ENCODE data around the gene PIGU.

DNA sequence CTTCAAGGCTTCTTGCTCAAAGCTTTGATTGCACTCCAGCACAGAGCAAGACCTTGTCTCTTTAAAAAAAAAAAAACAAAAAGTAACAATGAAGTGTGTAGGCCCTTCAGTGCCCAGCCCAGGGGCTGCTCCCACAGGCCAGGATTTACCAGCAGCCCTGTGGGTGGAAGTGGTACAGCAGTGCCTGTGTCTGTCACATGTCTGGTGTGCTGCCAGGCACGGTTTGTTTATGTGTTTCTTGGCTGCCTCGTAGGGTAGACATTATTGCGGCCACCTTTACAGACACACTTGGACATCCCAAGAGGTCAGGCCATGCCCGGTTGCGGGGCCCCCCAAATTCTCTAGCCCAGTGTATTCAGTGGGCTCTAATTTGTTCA lies 148.0 kb downstream of the PIGU start:
- TF ChIP-seq RAD51 (IDR thresholded peaks at IDR 0.05; ENCODE audit: borderline replicate concordance) (no peak), POLR2AphosphoS5 (IDR thresholded peaks at IDR 0.05; ENCODE audit: low read depth, low read length) (no peak), FOXA3 (CRISPR knock-in tag; IDR thresholded peaks at IDR 0.05) (no peak), ZNF12 (CRISPR knock-in tag; IDR thresholded peaks at IDR 0.05) (no peak), DNMT1 (CRISPR knock-in tag; IDR thresholded peaks at IDR 0.05) (no peak), ZNF235 (CRISPR knock-in tag; IDR thresholded peaks at IDR 0.05; ENCODE audit: borderline replicate concordance) (no peak), RXRA (CRISPR knock-in tag; IDR thresholded peaks at IDR 0.05) (no peak), SMC3 (IDR thresholded peaks at IDR 0.05; ENCODE audit: low read length) (no peak)
- TF ChIP-seq, protein P1, sequence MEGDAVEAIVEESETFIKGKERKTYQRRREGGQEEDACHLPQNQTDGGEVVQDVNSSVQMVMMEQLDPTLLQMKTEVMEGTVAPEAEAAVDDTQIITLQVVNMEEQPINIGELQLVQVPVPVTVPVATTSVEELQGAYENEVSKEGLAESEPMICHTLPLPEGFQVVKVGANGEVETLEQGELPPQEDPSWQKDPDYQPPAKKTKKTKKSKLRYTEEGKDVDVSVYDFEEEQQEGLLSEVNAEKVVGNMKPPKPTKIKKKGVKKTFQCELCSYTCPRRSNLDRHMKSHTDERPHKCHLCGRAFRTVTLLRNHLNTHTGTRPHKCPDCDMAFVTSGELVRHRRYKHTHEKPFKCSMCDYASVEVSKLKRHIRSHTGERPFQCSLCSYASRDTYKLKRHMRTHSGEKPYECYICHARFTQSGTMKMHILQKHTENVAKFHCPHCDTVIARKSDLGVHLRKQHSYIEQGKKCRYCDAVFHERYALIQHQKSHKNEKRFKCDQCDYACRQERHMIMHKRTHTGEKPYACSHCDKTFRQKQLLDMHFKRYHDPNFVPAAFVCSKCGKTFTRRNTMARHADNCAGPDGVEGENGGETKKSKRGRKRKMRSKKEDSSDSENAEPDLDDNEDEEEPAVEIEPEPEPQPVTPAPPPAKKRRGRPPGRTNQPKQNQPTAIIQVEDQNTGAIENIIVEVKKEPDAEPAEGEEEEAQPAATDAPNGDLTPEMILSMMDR (CRISPR knock-in tag; IDR thresholded peaks at IDR 0.05), result no peak
